ENCODE results near the gene CREB3L2.

CREB3L2 gene

GRCh38 chr7:137871170-137871915 lies 130.5 kb downstream of the CREB3L2 start:
- no peaks in the 10 kb centered on the region for H3K27me3 ChIP-seq (ENCODE audit: control insufficient read depth, insufficient read depth, low read length)
- H3K9me3 ChIP-seq (ENCODE audit: control insufficient read depth, low read depth, low read length) = no peaks in the 10 kb centered on the region
- H3K4me1 ChIP-seq (ENCODE audit: control insufficient read depth, low read depth, low read length) = peaks cover 20% of the 10 kb centered on the region
- no peak overlapping the region for H3K27ac ChIP-seq (ENCODE audit: low read length)
- H3K36me3 ChIP-seq (ENCODE audit: control insufficient read depth, low read depth, low read length) = peaks cover 9% of the 10 kb centered on the region
- no peak overlapping the region for H3K4me3 ChIP-seq (ENCODE audit: low read length)
- H3K9ac ChIP-seq (ENCODE audit: low read length) = no peak overlapping the region

DNA sequence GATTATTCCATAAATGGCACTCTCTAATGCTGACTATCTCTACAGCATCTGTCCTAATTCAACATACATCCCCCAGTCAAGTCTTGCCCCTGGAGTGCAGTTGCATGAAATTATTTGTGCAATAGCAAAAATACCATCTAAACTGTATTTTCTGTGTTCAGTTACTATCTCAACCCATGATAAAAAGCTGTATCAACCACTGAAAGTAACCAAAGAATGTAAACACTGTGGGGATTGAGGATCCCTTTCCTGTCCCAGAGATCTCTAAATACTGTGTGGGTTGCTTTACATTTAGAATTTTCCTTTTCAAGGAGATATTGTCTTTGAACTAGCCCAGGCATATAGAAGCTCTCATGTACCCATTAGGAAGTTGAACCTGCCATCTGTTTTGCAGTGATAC lies 131.2 kb downstream of the CREB3L2 start:
- H3K4me1 ChIP-seq (ENCODE audit: control insufficient read depth, low read depth, low read length) = peaks cover 15% of the 10 kb centered on the region
- no peaks in the 10 kb centered on the region for H3K9me3 ChIP-seq (ENCODE audit: control insufficient read depth, low read depth, low read length)
- H3K4me3 ChIP-seq (ENCODE audit: low read length) = no peak overlapping the region
- no peak overlapping the region for H3K9ac ChIP-seq (ENCODE audit: low read length)
- H3K27me3 ChIP-seq (ENCODE audit: control insufficient read depth, insufficient read depth, low read length) = no peaks in the 10 kb centered on the region
- peaks cover 9% of the 10 kb centered on the region for H3K36me3 ChIP-seq (ENCODE audit: control insufficient read depth, low read depth, low read length)
- no peak overlapping the region for H3K27ac ChIP-seq (ENCODE audit: low read length)

- Histone ChIP-seq H3K27me3 (ENCODE audit: control insufficient read depth, insufficient read depth, low read length) (no peaks in the 10 kb centered on the region), H3K27ac (ENCODE audit: low read length) (no peak overlapping the region), H3K9ac (ENCODE audit: low read length) (no peak overlapping the region), H3K36me3 (ENCODE audit: control insufficient read depth, low read depth, low read length) (peaks cover 9% of the 10 kb centered on the region), H3K4me3 (ENCODE audit: low read length) (no peak overlapping the region), H3K4me1 (ENCODE audit: control insufficient read depth, low read depth, low read length) (peaks cover 9% of the 10 kb centered on the region), H3K9me3 (ENCODE audit: control insufficient read depth, low read depth, low read length) (no peaks in the 10 kb centered on the region)
These were observed 131.8 kb downstream of the CREB3L2 start for GRCh38 chr7:137870078-137870477.

- Histone ChIP-seq H3K36me3 (ENCODE audit: control insufficient read depth, low read depth, low read length) (peaks cover 9% of the 10 kb centered on the region), H3K27ac (ENCODE audit: low read length) (no peak overlapping the region), H3K4me1 (ENCODE audit: control insufficient read depth, low read depth, low read length) (peaks cover 4% of the 10 kb centered on the region), H3K9me3 (ENCODE audit: control insufficient read depth, low read depth, low read length) (no peaks in the 10 kb centered on the region), H3K4me3 (ENCODE audit: low read length) (no peak overlapping the region), H3K27me3 (ENCODE audit: control insufficient read depth, insufficient read depth, low read length) (no peaks in the 10 kb centered on the region), H3K9ac (ENCODE audit: low read length) (no peak overlapping the region)
These were observed 132.6 kb downstream of the CREB3L2 start for GRCh38 chr7:137869260-137869659.

- H3K27ac ChIP-seq (ENCODE audit: low read length) = no peak overlapping the region
- no peaks in the 10 kb centered on the region for H3K27me3 ChIP-seq (ENCODE audit: control insufficient read depth, insufficient read depth, low read length)
- H3K36me3 ChIP-seq (ENCODE audit: control insufficient read depth, low read depth, low read length) = peaks cover 1% of the 10 kb centered on the region
- no peaks in the 10 kb centered on the region for H3K9me3 ChIP-seq (ENCODE audit: control insufficient read depth, low read depth, low read length)
- no peaks in the 10 kb centered on the region for H3K4me1 ChIP-seq (ENCODE audit: control insufficient read depth, low read depth, low read length)
- H3K9ac ChIP-seq (ENCODE audit: low read length) = no peak overlapping the region
- no peak overlapping the region for H3K4me3 ChIP-seq (ENCODE audit: low read length)
These were observed 134.6 kb downstream of the CREB3L2 start for GRCh38 chr7:137867289-137867688.

DNA sequence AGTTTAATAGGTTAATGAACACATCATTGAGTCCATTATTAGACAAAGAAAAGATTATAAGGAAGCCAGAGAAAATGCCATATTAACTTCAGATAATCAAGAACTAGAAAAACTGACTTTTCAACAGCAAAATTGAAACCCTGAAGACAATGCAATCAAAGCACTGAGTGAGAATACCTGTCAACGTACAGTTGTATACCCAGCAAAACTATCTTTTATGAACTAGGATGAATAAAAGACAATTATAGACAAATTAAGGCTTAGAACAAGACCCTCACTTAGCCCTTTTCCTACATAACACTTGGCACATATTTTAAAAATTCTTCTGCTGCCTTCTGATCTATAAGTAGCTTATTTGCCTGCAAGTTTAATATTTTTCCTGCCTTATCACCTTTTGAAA lies 136.1 kb downstream of the CREB3L2 start:
- H3K36me3 ChIP-seq (ENCODE audit: control insufficient read depth, low read depth, low read length) = no peaks in the 10 kb centered on the region
- no peak overlapping the region for H3K4me3 ChIP-seq (ENCODE audit: low read length)
- no peak overlapping the region for H3K27ac ChIP-seq (ENCODE audit: low read length)
- H3K27me3 ChIP-seq (ENCODE audit: control insufficient read depth, insufficient read depth, low read length) = no peaks in the 10 kb centered on the region
- no peaks in the 10 kb centered on the region for H3K4me1 ChIP-seq (ENCODE audit: control insufficient read depth, low read depth, low read length)
- H3K9ac ChIP-seq (ENCODE audit: low read length) = no peak overlapping the region
- no peaks in the 10 kb centered on the region for H3K9me3 ChIP-seq (ENCODE audit: control insufficient read depth, low read depth, low read length)

DNA sequence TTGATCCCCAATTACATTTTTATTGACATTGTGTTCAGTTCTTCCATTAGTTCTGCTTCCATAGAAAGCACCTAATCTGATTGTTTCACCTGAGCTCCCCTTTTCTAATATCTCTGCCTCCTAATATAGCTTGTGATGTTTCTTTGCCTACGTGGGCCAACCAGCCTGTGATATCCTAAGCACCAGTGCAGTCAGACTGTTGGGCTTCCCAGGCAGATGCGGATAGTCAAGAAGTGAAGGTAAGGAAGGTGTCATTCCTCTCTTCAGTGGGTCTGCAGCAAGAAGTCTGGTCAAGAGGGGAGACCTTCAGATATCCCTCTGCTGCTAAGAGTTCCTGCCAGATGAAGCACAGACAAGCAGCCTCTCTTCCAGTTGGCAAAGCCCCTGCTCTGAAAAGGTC lies 138.9 kb downstream of the CREB3L2 start:
- no peaks in the 10 kb centered on the region for H3K36me3 ChIP-seq (ENCODE audit: control insufficient read depth, low read depth, low read length)
- no peaks in the 10 kb centered on the region for H3K4me1 ChIP-seq (ENCODE audit: control insufficient read depth, low read depth, low read length)
- no peaks in the 10 kb centered on the region for H3K9me3 ChIP-seq (ENCODE audit: control insufficient read depth, low read depth, low read length)
- no peak overlapping the region for H3K27ac ChIP-seq (ENCODE audit: low read length)
- no peaks in the 10 kb centered on the region for H3K27me3 ChIP-seq (ENCODE audit: control insufficient read depth, insufficient read depth, low read length)
- H3K4me3 ChIP-seq (ENCODE audit: low read length) = no peak overlapping the region
- no peak overlapping the region for H3K9ac ChIP-seq (ENCODE audit: low read length)

DNA sequence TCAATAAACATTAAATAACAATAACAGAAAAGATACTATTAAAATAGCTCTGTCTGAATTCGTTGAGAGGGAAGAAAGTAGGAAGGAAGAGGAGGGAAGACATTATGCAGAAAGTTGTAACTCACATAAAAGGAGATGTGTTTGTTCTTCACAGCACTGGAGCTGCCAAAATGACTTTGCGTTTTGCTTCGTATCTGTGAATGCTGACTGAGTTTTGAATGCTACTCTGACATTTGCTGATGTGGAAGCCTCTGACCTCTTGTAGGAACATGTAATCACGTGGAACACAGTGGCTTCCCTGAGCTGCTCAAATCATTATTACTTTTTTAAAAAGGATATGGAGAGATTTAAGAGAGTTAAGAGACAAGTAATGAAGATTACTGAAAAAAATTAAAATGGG lies 139.5 kb downstream of the CREB3L2 start:
- no peaks in the 10 kb centered on the region for H3K27me3 ChIP-seq (ENCODE audit: control insufficient read depth, insufficient read depth, low read length)
- no peaks in the 10 kb centered on the region for H3K9me3 ChIP-seq (ENCODE audit: control insufficient read depth, low read depth, low read length)
- no peaks in the 10 kb centered on the region for H3K4me1 ChIP-seq (ENCODE audit: control insufficient read depth, low read depth, low read length)
- no peak overlapping the region for H3K27ac ChIP-seq (ENCODE audit: low read length)
- no peak overlapping the region for H3K4me3 ChIP-seq (ENCODE audit: low read length)
- no peak overlapping the region for H3K9ac ChIP-seq (ENCODE audit: low read length)
- H3K36me3 ChIP-seq (ENCODE audit: control insufficient read depth, low read depth, low read length) = no peaks in the 10 kb centered on the region

DNA sequence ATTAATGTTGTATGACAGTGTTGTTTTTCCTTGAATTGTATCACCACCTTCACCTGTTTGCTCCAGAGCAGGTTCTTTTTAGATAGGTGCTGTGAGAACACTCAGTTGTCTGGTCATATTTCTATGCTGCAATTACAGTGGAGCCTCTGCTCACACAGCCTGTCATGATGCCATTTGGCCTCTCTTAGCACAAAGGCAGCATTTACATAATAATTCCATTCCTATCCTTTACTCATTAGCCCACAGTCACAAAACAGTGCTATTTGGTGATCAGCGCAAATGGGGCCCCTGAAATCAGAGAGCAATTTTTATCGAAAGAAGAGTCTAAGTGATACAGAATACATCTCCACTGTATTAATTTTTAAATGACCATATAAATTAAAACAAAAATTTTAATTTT lies 141.3 kb downstream of the CREB3L2 start:
- Histone ChIP-seq H3K9me3 (ENCODE audit: control insufficient read depth, low read depth, low read length) (no peaks in the 10 kb centered on the region), H3K4me1 (ENCODE audit: control insufficient read depth, low read depth, low read length) (no peaks in the 10 kb centered on the region), H3K4me3 (ENCODE audit: low read length) (no peak overlapping the region), H3K27me3 (ENCODE audit: control insufficient read depth, insufficient read depth, low read length) (no peaks in the 10 kb centered on the region), H3K36me3 (ENCODE audit: control insufficient read depth, low read depth, low read length) (no peaks in the 10 kb centered on the region), H3K27ac (ENCODE audit: low read length) (no peak overlapping the region), H3K9ac (ENCODE audit: low read length) (no peak overlapping the region)

- H3K27ac ChIP-seq (ENCODE audit: low read length) = no peak overlapping the region
- H3K36me3 ChIP-seq (ENCODE audit: control insufficient read depth, low read depth, low read length) = no peaks in the 10 kb centered on the region
- H3K4me3 ChIP-seq (ENCODE audit: low read length) = no peak overlapping the region
- no peaks in the 10 kb centered on the region for H3K4me1 ChIP-seq (ENCODE audit: control insufficient read depth, low read depth, low read length)
- no peak overlapping the region for H3K9ac ChIP-seq (ENCODE audit: low read length)
- H3K27me3 ChIP-seq (ENCODE audit: control insufficient read depth, insufficient read depth, low read length) = peaks cover 18% of the 10 kb centered on the region
- H3K9me3 ChIP-seq (ENCODE audit: control insufficient read depth, low read depth, low read length) = no peaks in the 10 kb centered on the region
These were observed 148.8 kb downstream of the CREB3L2 start for GRCh38 chr7:137853053-137853452.

DNA sequence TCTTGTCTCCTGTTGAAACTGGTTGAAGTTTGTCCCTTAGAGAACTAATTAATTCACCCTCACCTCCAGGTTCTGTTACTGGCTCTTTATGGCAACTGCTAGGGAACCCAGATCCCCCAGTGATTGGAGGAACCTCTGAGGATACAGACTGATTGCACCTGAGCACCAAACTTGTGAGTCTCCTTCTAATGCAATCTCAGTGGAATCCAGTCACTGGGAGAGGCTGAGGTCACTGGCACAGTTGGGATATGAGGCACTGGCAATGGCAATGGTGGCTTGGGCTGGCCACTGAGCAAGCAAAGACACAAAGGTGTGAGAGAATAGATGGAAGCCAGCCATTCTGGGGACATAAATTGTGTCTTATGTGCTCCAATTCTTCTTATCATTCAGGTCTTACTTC lies 149.8 kb downstream of the CREB3L2 start:
- peaks cover 6% of the 10 kb centered on the region for H3K4me1 ChIP-seq (ENCODE audit: control insufficient read depth, low read depth, low read length)
- no peak overlapping the region for H3K4me3 ChIP-seq (ENCODE audit: low read length)
- peaks cover 27% of the 10 kb centered on the region for H3K27me3 ChIP-seq (ENCODE audit: control insufficient read depth, insufficient read depth, low read length)
- H3K9ac ChIP-seq (ENCODE audit: low read length) = no peak overlapping the region
- H3K27ac ChIP-seq (ENCODE audit: low read length) = no peak overlapping the region
- no peaks in the 10 kb centered on the region for H3K36me3 ChIP-seq (ENCODE audit: control insufficient read depth, low read depth, low read length)
- H3K9me3 ChIP-seq (ENCODE audit: control insufficient read depth, low read depth, low read length) = no peaks in the 10 kb centered on the region

All from iPS-18a (cell line).